ENCODE data around the gene POMT1.

DNA sequence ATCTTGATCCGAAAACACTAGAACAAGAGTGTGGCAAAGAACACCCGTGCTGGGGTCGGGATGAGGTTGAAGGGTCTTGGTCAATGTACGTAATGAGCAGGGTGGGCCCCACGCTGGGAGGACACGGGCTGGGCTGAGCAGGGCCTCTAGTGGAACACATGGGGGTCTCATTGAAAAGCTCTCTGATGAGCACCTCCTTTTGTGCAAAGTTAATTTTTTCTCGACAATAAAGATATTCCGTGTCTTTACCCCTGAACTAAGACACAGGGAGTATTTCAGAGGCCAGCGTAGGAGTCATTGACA is 20.3 kb downstream of the POMT1 start:
- TF ChIP-seq, protein P1, sequence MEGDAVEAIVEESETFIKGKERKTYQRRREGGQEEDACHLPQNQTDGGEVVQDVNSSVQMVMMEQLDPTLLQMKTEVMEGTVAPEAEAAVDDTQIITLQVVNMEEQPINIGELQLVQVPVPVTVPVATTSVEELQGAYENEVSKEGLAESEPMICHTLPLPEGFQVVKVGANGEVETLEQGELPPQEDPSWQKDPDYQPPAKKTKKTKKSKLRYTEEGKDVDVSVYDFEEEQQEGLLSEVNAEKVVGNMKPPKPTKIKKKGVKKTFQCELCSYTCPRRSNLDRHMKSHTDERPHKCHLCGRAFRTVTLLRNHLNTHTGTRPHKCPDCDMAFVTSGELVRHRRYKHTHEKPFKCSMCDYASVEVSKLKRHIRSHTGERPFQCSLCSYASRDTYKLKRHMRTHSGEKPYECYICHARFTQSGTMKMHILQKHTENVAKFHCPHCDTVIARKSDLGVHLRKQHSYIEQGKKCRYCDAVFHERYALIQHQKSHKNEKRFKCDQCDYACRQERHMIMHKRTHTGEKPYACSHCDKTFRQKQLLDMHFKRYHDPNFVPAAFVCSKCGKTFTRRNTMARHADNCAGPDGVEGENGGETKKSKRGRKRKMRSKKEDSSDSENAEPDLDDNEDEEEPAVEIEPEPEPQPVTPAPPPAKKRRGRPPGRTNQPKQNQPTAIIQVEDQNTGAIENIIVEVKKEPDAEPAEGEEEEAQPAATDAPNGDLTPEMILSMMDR (IDR thresholded peaks at IDR 0.05; ENCODE audit: low read depth, low read length) = no peak
- TF ChIP-seq EZH2phosphoT487 (IDR thresholded peaks at IDR 0.05; ENCODE audit: low read depth) = no peak
